NCI-H2029 treated with DMSO at 0.1 percent for 48 hours (cell line): Measurements from ENCODE around the gene SMPD2.

ENCODE experiments used
- DNase-seq: peaks from one replicate; lab custom pipeline; 2025; lab: John Stamatoyannopoulos, UW

The SMPD2 gene

DNA sequence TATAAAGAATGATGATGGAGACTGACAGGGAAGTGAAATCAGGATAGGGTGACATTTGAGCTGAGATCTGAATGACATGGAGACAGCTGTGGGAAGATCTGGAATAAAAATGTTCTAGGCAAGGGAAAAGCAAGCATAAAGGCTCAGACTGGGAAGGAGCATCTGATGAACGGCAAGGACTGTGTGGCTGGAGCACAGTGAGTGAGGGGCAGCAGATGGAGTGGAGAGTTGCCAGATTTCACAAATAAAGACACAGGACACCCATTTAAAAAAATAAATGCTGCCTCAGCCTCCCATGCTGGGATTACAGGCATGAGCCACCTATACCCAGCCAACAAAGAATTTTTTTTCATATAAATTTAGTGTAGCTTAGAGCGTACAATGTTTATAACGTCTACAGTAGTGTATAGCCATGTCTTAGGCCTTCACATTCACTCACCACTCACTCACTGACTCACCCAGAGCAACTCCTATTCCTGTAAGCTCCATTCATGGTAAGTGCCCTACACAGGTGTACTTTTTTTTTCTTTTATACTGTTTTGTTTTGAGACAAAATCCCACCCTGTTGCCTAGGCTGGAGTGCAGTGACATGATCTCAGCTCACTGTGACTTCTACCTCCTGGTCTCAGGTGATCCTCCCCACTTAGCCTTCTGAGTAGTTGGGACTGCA is 44.9 kb downstream of the SMPD2 start:
- no peak for DNase-seq

DNA sequence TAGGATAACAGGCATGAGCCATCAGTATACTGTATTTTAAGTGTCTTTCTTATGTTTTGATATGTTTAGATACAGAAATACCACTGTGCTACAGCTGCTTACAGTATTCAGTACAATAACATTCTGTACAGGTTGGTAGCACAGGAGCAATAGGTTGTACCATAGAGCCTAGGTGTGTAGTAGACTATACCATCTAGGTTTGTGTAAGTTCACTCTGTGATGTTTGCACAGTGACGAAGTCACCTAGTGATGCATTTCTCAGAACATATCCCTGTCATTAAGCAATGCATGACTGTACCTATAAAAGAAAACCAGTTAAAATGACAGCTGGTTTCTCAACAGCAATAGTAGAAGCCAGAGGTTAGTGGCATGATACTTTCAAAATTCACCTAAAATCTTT is 45.5 kb downstream of the SMPD2 start:
- DNase-seq, result no peak

DNA sequence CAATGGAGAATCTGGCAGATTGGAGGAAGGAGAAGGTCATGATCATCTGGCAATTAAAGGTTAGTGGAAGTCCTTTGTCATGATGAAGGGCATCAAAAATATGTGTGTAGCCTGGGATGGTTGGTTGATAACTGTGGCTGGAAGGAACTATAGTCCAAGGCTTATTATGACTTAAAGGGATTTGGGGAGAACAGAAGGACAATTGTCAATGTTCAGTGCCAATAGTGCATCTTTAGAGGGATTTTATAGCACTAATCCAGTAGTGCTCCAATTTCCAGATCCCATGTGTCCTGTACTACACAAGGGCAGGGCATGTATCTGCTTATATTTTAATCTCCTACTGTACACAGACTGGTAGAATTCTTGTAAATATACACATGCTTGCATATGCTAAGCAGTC is 47.5 kb downstream of the SMPD2 start:
- no peak for DNase-seq

DNA sequence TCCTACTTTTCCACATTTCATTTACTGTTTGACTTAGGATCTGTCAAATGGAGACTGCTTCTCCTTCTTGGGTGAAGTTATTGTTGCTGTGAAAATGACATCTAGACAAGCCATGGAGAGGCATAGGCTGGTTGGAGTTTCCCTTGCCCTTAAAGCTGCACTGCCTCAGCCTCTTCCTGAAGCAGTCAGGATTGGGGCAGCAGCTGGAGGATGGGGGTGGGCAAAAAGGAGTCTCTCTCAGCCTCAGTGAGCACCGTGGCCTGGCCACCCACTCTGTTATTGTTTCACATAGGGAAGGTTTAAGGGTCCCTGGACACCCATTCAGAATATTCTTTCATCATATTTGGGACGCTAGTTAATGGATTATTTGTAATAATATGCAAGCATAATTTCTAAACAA is 50.2 kb downstream of the SMPD2 start:
- DNase-seq, result no peak

DNA sequence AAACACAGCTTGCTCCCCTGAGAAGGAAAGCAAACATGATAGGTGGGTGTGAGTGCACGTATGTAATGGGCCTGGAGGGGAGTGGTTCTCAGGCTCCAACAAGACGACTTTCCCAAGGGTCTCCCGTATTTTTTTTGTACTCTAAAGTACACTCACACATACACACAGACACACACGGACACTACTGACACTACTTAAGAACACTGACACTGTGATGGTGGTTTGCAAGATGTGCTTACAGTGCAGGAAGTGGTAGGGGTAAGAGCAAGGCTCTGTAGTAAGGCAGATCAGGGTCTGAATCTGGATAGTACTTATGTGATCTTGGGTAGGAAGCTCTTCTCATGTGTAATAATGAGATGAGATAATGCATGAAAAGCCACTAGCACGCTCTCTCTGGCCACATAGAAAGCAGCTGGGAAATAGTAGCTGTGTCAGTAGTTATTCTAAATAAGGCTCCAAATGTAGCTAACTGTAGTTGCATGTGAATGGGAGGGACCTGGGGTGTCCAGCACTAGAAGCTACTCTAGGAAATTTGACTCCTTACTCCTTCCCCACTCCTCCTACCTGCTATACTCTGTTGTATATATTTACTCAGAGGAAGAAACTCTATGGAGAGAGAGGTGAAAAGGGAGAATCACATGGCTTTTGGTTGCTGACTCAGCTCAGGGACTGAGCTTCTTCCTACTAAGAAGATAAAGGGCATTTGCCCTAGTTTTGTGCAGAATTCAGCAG is 50.8 kb downstream of the SMPD2 start:
- DNase-seq, result peak; percentile 15
